GM21360 (cell line): ENCODE measurements around the gene SOSTDC1.
A peak's percentile ranks its signal among the peaks of the same experiment; 100 is the strongest.
"Not testable (repeated sequence)": the region's sequence is repeated elsewhere in the genome, so short reads cannot be mapped to it uniquely, and the experiment has no call there.

Experiments used
- ATAC-seq: cut with Tn5 transposase; IDR thresholded peaks from one replicate; pipeline ENCODE4 v1.9.1; 2021; ENCODE audit warnings: mild to moderate bottlenecking, moderate library complexity; ENCODE audit not compliant: unreplicated experiment

Gene SOSTDC1

GRCh38 chr7:16463520-16463919 lies 2.0 kb downstream of the SOSTDC1 start:
- no peak for ATAC-seq

- no peak for ATAC-seq
Measured at GRCh38 chr7:16462431-16462889, 3.1 kb downstream of the SOSTDC1 start.

GRCh38 chr7:16460789-16461493 lies 4.6 kb downstream of the SOSTDC1 start:
- ATAC-seq, result no peak

GRCh38 chr7:16456303-16456702 lies 9.2 kb downstream of the SOSTDC1 start:
- ATAC-seq, result not testable (repeated sequence)

- ATAC-seq, result no peak
Measured at GRCh38 chr7:16455591-16455990, 9.9 kb downstream of the SOSTDC1 start.

GRCh38 chr7:16450366-16450765 lies 15.2 kb downstream of the SOSTDC1 start:
- ATAC-seq, result no peak

GRCh38 chr7:16447876-16448275 lies 17.7 kb downstream of the SOSTDC1 start:
- ATAC-seq, result no peak

- no peak for ATAC-seq
Measured at GRCh38 chr7:16446508-16446907, 19.0 kb downstream of the SOSTDC1 start.

- not testable (repeated sequence) for ATAC-seq
Measured at GRCh38 chr7:16443871-16444270, 21.7 kb downstream of the SOSTDC1 start.

- ATAC-seq, result no peak
Measured at GRCh38 chr7:16438988-16439387, 26.6 kb downstream of the SOSTDC1 start.

GRCh38 chr7:16436306-16436705 lies 29.2 kb downstream of the SOSTDC1 start:
- no peak for ATAC-seq

GRCh38 chr7:16433568-16434122 lies 31.9 kb downstream of the SOSTDC1 start:
- no peak for ATAC-seq

GRCh38 chr7:16432425-16432731 lies 33.2 kb downstream of the SOSTDC1 start:
- no peak for ATAC-seq

GRCh38 chr7:16431646-16432424 lies 33.7 kb downstream of the SOSTDC1 start:
- peak; percentile 84 for ATAC-seq

GRCh38 chr7:16430133-16430532 lies 35.4 kb downstream of the SOSTDC1 start:
- ATAC-seq, result no peak

GRCh38 chr7:16428672-16429071 lies 36.9 kb downstream of the SOSTDC1 start:
- no peak for ATAC-seq

- no peak for ATAC-seq
Measured at GRCh38 chr7:16428182-16428581, 37.4 kb downstream of the SOSTDC1 start.

- ATAC-seq, result no peak
Measured at GRCh38 chr7:16423761-16424160, 41.8 kb downstream of the SOSTDC1 start.

- ATAC-seq, result no peak
Measured at GRCh38 chr7:16422917-16423316, 42.6 kb downstream of the SOSTDC1 start.

- no peak for ATAC-seq
Measured at GRCh38 chr7:16422103-16422435, 43.5 kb downstream of the SOSTDC1 start.

- peak; percentile 28 for ATAC-seq
Measured at GRCh38 chr7:16421333-16422102, 44.0 kb downstream of the SOSTDC1 start, which contains the start of gene CRPPA. Gene CRPPA (minus strand): TSS chr7:16421538. CDS start chr7:16421322, 216 bp downstream.
